Stimulated activated CD8-positive, alpha-beta memory T cell treated with anti-CD3 and anti-CD28 coated beads, Interleukin-15, amount 100 ng/mL, for 1 hour (primary cell): ENCODE measurements around the gene ITPR1.

ENCODE experiments used
- DNase-seq: peaks from one replicate; pipeline ENCODE4 v3.0.0-alpha.2; 2020; ENCODE audit warnings: low read depth

The ITPR1 gene

DNA sequence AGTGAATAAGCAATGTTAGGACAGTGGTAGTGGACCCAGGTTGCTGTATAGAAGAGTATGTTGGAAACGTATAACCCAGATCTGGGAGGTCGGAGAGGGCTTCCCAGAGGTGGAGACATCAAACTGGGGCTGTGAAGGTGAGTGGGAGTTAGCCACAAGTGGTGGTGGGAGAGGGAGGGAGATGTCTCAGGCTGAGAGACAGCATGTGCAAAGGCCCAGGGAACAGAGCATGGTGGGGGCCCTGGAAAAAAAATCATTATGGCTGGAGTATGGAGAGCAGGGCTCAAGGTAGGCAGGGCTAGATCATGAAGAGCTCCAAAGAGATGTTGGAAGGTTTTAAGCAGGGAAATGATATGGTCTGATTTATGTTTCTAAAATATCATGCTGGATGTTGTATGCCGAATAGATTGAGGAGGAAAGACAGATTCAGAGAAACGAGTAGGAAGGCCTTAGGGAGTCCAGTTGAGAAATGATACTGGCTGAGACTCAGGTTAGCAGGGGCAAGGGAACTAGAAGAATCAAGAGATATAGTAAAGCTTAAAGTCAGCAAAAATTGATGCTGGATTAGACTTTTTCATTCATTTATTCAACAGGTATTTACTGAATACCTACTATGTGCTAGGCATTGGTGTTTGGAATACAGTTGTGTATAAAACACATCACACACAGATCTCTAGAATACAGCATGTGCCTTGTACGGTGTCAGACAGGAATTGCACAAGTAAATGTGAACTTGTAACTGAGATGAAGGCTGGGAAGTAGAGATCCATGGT lies 17.0 kb downstream of the ITPR1 start:
- DNase-seq = no peak

DNA sequence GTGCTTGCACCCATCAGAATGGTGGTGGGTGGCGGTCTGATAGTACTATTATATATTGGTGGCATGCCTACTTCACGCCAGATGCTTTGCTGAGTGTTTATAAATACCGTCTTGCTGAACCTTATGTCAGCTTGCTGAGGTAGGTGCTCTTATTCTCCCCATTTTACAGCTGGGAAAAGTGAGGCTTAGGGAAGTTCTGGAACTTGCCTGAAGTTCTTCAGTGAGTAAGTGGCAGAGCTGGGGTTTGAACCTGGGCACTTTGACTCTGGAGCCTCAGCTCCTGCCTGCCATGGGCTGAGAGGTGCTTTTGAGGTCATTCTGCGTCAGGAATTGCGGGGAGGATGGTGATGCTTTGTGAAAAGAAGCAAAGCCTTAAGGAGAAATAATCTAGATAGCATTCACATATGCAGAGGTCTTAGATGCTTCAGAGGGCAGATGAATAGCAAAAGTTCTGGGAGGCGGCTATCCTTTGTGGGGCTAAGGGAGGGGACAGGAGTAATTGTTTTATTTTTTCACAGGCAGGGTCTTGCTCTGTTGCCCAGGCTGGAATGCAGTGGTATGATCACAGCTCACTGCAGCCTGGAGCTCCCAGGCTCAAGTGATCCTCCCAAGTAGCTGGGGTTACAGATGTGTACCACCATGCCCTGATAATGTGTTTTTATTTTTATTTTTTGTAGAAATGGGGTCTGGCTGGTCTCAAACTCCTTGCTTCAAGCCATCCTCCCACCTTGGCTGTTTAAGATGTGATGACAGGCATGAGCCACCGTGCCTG lies 18.5 kb downstream of the ITPR1 start:
- DNase-seq = no peak

DNA sequence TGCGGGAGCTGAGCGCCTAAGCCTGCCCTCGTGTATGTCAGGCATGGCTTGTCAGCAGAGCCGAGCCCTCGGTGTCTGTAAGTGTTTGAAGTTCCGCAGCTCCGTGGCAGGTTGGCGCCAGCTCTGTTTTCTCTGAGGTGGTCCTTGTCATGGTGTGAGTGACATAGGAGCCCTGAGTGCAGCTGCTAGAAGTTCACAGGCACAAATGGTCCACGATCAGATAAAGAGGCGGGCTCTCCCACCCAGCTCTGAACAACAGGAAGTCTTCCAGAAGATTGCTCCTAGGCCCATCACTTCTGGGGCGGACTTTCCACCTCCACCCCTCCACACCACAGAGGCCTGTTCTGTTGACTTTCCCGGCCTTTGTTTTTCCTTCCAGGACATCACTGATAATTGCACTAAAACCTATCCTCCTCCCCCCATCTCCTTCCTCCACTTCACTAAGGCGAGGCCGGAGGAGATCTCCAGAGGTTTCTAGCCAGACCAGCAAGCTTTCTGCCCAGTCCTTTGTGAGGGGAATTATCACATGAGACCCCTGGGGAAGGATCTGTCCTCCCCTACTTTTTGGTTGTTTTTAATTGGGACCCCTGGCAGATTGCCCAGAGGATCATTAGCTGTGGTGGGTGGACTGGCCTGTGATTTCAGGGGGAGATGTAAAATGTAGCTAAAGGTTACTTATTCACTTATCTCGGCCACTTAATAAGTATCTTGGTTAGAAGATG lies 19.9 kb downstream of the ITPR1 start:
- DNase-seq = no peak

DNA sequence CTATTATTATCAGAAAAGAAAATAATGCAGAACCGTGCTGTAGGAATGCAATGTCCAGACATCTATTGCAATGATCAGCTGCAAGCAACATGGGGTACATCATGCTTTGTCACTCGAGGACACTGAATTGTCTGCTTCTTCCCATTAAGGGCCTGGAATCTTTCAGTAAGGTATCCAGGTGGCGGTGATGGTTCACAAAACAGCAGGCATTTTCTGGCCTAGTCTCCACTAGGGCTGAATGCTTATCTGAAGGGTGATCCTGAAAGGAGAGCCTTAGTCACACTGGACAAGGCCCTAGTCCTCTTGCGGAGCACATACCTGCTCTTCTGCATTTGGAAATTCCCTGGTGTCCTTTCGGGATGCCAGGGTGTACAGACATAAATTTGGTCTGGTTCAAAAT lies 21.2 kb downstream of the ITPR1 start:
- no peak for DNase-seq

DNA sequence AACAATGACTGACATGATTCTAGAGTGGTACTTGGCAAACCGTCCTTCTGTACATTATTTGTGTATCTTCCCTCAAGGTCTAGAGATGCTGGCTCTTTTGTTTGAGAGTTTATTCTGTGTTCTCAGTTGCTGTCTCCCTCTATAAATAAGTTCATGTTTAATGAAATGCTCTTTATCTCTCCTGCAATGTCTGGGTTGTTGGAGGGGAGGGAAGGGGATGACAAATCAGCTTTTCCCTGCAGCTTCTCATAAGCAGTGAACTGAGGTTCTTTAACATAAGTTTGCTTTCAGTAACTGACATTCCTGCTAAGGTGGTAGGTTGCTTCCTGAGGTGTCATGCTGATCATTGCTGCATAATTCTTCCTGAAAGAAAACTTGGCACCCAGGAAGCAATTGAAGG lies 21.8 kb downstream of the ITPR1 start:
- no peak for DNase-seq

DNA sequence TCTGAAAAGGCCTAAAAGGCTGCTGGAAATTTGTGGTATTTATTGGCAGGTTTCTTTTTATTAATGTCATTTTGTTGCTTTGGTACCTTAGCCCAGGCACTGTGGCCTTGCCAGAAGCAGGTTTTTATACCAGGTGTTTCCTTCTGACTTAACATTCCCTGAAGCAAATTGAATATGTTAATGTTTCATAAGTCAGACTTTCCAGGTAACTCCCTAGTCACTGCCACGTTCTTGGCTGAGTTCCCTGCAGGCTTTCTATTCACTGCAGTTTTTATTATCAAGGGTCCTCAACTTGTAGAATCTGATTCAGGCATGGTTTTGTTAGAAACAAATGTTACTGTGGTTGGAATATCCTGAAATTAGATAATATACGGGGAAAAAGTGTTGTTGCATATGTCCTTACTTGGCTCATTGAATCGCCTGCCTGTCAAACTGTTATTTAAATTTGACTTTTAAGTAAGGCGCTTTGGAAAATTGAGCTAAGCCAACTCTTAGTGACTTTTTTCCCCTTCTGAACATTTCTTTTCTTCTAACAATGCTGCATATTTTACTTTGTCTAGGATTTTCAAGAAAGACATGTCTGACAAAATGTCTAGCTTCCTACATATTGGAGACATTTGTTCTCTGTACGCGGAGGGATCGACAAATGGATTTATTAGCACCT lies 22.9 kb downstream of the ITPR1 start:
- no peak for DNase-seq

DNA sequence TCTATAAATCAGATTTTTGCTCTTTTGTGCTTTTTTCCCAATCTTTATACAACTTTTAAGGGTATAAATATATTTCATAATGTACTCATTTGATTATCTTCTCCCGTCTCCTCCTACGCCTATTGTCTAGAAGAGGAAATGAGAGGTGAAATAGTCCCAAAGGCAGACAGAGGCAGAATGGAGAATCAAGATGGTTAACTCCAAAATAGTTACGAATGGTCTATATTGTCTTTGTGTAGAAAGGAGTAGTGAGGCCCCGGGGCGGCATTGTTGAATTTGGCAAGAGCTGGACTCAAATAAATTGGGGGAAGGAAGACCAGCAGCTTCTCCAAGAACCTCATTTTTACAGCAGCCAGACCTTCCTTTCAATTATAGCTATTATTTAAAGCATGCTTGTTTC lies 23.9 kb downstream of the ITPR1 start:
- DNase-seq = no peak

DNA sequence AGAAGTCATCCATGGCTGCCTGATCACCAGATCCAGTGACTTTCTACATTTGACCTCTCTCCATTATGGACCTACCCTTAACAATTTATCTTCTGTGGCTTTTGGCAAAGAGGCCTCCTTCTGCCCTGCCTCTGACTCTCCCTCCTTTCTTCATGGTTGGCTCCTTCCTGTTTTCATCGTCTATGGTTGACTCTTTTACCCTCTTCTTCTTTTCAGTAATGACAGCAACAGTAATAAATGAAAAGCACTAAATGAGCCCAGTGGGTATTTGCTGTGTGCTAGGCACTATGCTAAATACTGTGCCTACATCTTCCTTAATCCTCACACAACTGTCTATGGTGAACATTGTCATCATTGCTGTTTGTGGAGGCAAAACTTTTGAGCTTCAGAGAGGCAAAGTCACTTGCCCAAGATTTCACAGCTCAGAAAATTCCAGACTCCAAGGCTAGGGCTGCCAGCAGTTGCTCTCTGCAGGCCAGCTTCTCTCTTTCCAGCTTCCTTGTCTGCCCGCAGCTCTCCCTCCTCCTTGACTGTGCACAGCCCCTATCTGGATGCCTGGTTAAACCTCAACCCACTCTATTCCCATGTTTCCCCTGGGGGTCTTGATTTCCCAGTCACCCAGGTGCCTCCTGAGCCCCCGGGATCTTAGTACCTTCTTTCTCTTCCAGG lies 24.6 kb downstream of the ITPR1 start:
- DNase-seq = no peak

DNA sequence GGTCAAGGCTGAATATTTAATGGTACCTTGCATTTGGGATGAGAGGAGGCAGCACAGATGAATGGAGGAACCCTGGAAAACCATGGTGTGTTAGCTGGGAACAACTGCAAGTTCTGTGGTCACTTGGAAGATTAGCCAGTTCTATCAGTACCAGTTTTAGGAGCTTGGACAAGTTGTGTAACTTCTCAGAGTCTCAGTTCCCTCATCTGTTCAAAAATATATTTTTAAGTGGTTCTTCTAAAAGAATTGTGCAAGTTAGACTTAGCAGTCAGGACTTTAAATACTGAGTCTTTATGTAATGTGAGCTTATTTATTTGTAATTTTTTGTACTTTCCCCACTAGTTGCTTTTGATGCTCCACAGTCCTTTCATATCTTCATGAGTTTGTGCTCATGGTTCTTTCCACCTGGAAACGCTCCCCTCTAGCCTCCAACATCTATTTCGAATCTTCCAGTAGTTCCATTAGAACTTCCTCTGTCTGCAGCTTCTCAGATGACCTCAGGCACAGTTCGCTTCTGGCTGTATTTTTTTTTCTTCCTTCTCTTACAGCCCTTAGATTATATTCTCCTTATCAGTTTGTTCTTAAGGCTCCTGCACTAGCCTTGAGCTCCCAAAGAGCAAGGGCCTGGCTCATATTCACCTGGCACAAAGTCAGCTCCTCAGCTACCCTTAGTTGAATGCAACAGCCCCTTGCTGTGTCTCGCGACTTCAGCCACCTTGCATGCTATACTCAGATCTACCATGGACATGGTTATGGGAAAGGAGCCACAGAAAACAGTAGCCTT lies 27.1 kb downstream of the ITPR1 start:
- DNase-seq = no peak

DNA sequence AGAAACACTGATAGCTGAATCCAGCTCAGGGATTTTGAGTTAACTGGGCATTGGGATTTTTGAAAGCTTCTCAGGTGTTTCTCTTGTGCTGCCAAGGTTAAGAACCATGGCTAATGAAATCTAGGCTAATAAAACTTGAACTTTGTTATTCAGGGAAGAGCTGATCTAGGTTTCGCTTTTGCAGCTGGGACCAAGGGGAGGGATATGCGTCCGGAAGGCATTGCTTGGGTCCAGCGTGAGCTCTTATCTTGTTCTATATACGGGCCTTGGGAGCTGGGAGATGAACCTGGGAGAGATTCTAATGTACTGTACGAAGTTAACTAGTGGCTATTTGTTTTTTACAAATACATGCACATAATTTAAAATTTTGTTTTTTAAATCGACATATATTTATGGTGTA lies 29.8 kb downstream of the ITPR1 start:
- DNase-seq = no peak

DNA sequence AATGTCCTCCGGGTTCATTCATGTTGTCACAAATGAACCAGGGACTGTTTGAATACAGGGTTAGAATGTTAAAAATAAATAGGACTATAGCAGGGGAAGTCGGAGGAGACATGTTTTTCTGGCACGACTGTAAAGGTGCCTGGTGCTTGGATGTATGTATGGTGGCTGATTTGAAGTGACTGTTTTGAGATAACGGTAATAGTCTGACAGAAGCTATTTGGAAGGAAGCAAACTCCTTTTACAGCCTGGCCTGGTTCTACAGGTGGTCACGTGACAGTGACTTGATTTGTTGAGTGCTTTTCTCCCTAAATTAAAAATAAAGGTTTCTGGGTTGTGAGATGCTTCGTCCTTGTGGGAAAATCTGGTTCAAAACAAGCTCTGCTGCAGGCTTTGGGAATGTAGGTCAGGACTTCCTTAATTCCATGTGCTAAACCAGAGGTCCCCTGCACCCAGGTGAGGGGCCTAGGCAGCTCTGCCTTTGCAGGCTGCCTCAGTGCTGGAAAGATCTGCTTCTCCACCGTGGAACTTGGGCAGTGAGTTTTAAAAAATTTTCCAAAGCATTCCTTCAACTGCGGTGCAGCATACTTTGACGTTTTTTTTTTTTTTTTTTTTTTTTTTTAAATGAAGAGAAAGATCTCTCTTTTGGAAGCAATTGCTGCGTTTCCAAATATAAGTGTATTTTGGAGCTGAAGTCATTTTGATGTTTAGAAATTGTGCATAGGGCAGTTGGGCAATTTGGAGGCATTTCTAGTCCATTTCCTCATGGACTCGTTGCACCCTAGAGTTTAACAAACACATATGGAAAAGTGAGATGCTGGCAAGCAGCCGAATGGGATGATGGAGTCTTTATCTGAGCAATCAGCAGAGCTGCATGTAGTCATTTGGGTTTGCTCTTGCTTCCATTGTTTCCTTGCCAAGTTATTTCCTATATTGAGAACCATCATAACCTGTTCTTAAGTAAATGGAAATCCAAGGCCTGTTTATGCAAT lies 30.9 kb downstream of the ITPR1 start:
- no peak for DNase-seq

DNA sequence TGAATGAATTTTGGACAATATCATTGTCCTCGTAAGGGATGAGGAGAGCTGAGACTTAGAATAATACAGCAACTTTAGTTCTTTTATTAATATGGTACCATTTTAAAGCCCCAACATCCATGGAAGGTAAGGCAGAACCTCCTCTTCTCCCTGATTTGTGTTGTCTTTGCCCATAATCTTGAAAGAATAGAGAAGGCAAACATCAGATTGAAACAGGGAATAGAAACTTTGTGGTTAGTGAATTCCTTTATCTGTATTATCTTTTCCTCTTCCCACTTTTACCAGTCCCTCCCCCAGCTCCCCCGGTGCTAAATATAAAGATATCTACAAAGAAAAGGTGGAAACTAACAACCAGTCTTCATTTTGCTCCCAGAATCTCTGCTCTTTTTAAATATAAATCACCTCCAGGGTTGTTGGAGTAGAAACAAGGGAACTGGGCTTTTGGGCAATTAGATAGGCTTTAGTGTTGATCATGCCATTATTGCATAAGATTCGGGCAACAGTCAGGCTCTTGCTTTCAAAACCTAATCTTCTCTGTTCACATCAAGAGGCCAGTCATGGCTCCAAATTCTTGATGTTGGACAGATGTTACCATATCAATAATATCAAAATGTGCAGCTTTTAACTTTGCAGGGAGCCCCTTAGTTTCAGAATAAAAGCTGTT lies 32.5 kb downstream of the ITPR1 start:
- no peak for DNase-seq

DNA sequence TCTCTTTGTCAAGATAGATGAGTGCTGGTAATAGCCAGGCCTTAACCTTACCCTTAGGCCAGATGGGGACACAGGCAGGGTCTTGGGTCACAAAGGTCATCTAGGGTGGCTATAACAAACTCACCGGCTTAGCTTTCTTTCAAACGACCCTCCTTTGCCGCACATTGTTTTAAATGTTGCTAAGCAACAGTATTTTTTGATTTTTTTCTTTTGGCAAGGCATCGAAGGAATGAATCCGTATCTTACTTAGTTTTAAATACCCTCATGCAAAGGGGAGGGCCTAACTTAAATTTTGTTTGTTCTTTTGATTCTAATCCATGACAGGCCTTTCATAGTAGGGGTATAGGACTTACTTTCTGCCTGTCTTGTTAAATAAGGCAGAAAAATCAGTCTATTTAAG lies 35.2 kb downstream of the ITPR1 start:
- DNase-seq = no peak

DNA sequence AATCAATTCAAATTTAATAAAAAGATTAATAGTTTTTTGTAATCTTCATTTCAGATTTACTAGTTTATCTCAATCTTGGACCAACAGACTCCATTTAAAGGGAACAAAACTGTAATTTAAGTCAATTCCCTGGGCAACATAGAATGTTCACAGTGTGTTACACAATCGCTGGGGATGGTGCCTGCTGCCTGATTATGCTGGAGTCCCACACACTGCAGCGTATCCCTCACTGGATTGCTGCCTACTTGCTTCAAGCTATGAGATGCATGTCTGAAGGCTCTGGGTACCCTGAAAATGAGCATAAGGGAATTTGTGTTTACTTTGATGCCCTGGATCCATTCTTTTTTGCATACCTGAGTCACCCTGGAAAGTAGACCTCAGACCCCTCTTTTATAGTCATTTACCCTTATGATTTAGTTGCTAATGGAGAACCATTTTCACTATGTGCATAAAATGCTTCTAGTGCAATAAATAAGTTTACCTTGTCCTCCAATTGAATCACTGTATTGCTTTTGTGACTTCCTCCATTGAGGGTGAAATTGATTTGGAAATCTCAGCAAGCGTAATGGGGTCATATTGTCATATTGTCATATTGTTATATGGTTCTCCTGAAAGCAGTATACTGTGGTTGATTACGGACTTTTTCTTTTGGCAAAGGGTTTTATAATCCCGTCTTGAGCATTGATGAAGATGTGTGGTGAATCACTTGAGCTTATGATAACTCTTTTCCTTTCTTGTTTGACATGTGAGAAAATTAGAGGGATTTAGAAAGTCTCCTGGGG lies 35.9 kb downstream of the ITPR1 start:
- DNase-seq = no peak

DNA sequence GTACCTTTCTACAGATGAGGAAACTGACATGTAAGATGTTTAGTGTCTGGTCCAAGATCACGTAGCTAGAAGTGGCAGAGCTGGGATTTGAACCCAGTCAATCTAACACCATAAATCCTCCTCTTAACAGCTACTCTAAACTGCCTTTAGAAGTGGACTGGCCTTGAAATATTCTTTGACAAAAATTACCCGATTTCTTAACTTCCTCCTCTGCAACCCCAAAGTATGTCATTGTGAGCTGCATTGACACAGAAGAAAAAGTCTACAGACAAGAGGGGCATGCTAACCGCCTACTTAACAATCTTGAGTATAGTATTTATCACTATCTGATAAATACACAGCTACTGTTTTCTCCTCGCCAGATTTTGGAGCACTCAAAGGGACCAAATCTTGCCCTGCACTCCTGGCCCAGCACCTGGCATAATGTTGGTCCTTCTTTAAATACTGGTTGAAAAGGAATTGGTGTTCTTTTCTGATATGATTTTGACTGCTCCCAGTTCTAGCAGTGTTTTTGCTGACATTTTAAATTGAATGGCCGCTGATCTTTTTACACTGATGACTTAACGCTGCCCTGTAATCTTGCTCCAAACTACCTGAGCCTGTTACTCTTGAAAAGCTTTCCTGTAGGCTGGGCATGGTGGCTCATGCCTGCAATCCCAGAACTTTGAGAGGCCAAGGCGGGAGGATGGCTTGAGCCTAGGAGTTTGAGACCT lies 36.9 kb downstream of the ITPR1 start:
- no peak for DNase-seq

DNA sequence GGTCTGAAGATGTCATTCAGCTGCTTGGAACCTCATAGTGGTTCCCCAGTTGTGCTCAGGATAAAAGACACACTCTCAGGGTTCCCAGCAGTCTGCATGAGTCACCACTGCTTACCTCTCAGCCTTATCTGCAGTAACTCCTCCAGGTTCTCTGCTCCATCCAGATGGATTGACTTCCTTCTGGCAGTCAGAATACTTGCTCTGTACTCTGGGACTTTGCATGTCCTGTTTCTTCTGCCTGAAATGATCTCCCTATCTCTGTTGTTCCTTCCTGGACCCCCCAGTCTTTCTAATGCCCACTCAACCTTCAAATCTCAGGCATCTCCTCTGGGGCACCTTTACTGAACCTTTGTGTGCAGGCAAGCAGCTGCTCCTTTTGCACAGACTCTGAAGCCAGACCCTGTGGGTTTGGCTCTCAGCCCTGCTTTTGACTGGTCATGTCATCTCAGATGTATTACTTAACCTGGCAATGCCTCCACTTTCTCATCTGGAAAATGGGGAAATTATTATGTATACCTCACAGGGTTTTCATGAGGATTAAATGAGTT lies 38.4 kb downstream of the ITPR1 start:
- DNase-seq = no peak

DNA sequence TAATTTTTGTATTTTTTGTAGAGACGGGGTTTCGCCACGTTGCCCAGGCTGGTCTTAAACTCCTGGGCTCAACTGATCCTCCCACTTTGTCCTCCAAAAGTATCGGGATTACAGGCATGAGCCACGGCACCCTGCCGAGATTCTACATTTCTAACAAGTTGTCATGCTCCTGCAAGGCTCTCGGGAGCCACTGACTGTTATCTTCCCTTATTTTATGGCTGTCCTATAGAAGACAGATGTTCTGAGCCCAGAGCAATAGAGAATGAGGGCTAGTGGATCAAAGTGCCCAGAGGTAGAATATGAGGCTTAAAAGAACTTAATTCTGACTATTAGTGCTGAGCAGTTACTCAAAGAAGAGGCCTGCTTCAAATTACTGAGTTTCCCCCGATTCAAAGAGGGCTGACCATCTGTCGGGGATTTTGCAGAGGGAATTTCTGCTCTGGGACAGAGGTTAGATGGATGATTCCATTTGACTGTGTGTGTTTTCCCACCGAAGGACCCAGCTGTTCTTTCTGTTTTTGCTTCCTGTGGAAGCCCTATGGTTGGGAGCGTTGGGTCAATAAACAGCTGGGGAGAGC lies 39.5 kb downstream of the ITPR1 start:
- no peak for DNase-seq
